ENCODE measurements around the gene TYSND1. TPM values are rescaled to one million over a fixed set of nuclear protein-coding genes. Genes with fewer than 3 reads are reported as not detected.

TYSND1 gene
- total RNA-seq, 1 experiment from 2014 or later = 13.6 TPM

DNA sequence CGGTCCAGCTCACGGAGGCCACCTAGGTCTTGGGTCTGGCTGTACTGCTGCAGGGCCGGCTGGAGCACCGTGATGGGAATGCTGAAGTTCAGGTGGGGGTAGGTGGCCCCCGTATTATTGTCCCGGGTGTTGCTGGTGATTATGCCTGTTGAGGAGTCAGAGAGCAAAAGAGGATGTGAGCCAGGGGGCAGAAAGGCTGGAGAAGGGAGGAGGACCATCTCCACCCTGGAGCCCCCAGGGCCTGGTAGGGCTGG, 6.6 kb downstream of the TYSND1 start:
- Histone ChIP-seq H3K9me2 (ENCODE audit: insufficient read depth) (no peaks in the 10 kb centered on the region), H3K4me1 (ENCODE audit: control insufficient read depth in 1 of 2, insufficient read depth in 2 of 2, low read length in 2 of 2) (peaks cover 0 to 21% of the 10 kb centered on the region in 2 experiments; a peak in 2 of 4 replicates), H4K20me1 (ENCODE audit: insufficient read depth) (no peaks in the 10 kb centered on the region), H3K9me3 (ENCODE audit: control insufficient read depth in 1 of 2, insufficient read depth in 1 of 2, low read depth in 1 of 2, low read length in 2 of 2) (no peaks in the 10 kb centered on the region), H3K27me3 (ENCODE audit: insufficient read depth, low read length) (no peaks in the 10 kb centered on the region), H3K4me3 (replicated peaks in 1 of 2; ENCODE audit: low read depth in 1 of 2, low read length in 2 of 2) (no peak overlapping the region), H3K36me3 (ENCODE audit: control insufficient read depth in 1 of 2, insufficient read depth in 2 of 2, low read length in 2 of 2) (no peaks in the 10 kb centered on the region), H3K27ac (ENCODE audit: low read depth, low read length) (no peak overlapping the region), H3K79me2 (ENCODE audit: insufficient read depth, low read length) (no peaks in the 10 kb centered on the region; the same call in 1 of the 2 replicates), H3K4me2 (ENCODE audit: low read length) (no peak overlapping the region), H3K9ac (ENCODE audit: low read length) (no peak overlapping the region), H2AFZ (ENCODE audit: low read depth, low read length, poor library complexity, severe bottlenecking) (no peak overlapping the region)
- ATAC-seq (no peak), DNase-seq (ENCODE audit: low read depth, low spot score) (no peak)
- intact Hi-C loops (cut with micrococcal nuclease) = no loop called here
- CTCF ChIA-PET = no interaction called here
- TF ChIP-seq FOSL1 (IDR thresholded peaks at IDR 0.05; ENCODE audit: low read depth) = no peak
- POLR2A ChIA-PET = no interaction called here
- no TSS peak for BruUV-seq (replicated peaks)
- RAD21 ChIA-PET (ENCODE audit: low non-redundant PET in 1 of 2, low total read pairs in 2 of 2, uncharacterized antibody in 2 of 2, unreplicated experiment in 2 of 2) = no interaction called here

DNA sequence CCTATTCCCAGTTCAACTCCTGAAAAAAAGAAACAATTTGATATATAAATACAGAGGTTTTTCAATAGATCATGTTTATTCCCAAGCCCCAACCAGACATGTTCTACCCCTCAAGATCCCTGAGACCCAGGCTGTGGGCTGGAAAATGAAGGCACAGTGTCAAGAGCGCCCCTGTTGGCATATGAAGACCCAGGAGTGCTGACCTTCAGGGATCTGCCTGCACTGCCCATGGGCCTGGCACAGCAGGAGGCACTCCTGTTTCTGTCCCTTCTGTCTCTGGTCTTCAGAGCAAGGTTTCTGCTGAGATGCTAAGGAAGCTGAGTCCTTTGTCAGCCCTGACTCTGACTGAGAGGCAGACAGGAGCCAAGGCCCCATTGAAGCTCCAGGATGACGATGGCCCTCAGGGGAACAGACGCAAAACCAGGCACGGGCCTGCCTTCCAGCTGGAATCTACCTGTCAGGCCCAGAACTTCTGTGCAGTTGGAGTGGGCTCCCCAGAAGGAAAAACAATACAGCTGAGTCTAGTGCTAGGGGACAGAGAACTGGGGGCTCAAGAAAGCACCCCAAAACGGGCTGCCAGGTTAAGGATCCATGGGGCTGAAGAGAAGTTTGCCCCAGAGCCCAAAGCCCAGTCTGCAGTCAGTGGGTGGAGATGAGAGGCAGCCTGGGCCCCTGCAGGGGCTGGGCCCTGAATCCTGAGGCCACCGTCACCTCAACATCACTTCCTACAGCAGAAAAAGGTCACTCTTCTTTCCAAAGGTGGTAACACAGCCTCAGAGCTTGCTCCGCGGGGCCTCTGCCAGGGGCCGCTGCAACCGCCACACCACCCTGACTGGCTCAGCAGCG, 7.1 kb downstream of the TYSND1 start:
- H3K4me2 ChIP-seq (ENCODE audit: low read length) = no peak overlapping the region
- no peaks in the 10 kb centered on the region for H3K27me3 ChIP-seq (ENCODE audit: insufficient read depth, low read length)
- H3K9me3 ChIP-seq (ENCODE audit: control insufficient read depth in 1 of 2, insufficient read depth in 1 of 2, low read depth in 1 of 2, low read length in 2 of 2) = no peaks in the 10 kb centered on the region
- ChIA-PET RAD21 (ENCODE audit: low non-redundant PET in 1 of 2, low total read pairs in 2 of 2, uncharacterized antibody in 2 of 2, unreplicated experiment in 2 of 2) (no interaction called here), CTCF (interaction anchor here (0.6 to 1.2 kb wide), 2 partner anchors 23 to 130 kb away, joined by 3 read pairs; no protein-coding TSS in a partner anchor), POLR2A (no interaction called here)
- H2AFZ ChIP-seq (ENCODE audit: low read depth, low read length, poor library complexity, severe bottlenecking) = no peak overlapping the region
- H4K20me1 ChIP-seq (ENCODE audit: insufficient read depth) = no peaks in the 10 kb centered on the region
- intact Hi-C loops (cut with micrococcal nuclease) = no loop called here
- H3K4me3 ChIP-seq (replicated peaks in 1 of 2; ENCODE audit: low read depth in 1 of 2, low read length in 2 of 2) = no peak overlapping the region
- no peaks in the 10 kb centered on the region for H3K9me2 ChIP-seq (ENCODE audit: insufficient read depth)
- peaks cover under 1 to 20% of the 10 kb centered on the region in 2 experiments; a peak in 3 of 4 replicates for H3K4me1 ChIP-seq (ENCODE audit: control insufficient read depth in 1 of 2, insufficient read depth in 2 of 2, low read length in 2 of 2)
- no peak for TF ChIP-seq SRF (IDR thresholded peaks at IDR 0.05; ENCODE audit: low read depth)
- no peak for TF ChIP-seq JUND (IDR thresholded peaks at IDR 0.05)
- TF ChIP-seq SP1 (IDR thresholded peaks at IDR 0.05; ENCODE audit: low read depth) = no peak
- no peak for TF ChIP-seq POLR2A (IDR thresholded peaks at IDR 0.05; ENCODE audit: borderline replicate concordance, extremely low read depth, insufficient read depth, insufficient read length)
- TF ChIP-seq, protein P1, sequence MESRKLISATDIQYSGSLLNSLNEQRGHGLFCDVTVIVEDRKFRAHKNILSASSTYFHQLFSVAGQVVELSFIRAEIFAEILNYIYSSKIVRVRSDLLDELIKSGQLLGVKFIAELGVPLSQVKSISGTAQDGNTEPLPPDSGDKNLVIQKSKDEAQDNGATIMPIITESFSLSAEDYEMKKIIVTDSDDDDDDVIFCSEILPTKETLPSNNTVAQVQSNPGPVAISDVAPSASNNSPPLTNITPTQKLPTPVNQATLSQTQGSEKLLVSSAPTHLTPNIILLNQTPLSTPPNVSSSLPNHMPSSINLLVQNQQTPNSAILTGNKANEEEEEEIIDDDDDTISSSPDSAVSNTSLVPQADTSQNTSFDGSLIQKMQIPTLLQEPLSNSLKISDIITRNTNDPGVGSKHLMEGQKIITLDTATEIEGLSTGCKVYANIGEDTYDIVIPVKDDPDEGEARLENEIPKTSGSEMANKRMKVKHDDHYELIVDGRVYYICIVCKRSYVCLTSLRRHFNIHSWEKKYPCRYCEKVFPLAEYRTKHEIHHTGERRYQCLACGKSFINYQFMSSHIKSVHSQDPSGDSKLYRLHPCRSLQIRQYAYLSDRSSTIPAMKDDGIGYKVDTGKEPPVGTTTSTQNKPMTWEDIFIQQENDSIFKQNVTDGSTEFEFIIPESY (IDR thresholded peaks at IDR 0.05; ENCODE audit: extremely low read depth, insufficient replicate concordance, low read length) = no peak
- no peak for TF ChIP-seq ZNF274 (IDR thresholded peaks at IDR 0.05; ENCODE audit: low read depth, low read length)
- TF ChIP-seq EGR1 (IDR thresholded peaks at IDR 0.05; ENCODE audit: low read depth) = no peak
- TF ChIP-seq, protein P2, sequence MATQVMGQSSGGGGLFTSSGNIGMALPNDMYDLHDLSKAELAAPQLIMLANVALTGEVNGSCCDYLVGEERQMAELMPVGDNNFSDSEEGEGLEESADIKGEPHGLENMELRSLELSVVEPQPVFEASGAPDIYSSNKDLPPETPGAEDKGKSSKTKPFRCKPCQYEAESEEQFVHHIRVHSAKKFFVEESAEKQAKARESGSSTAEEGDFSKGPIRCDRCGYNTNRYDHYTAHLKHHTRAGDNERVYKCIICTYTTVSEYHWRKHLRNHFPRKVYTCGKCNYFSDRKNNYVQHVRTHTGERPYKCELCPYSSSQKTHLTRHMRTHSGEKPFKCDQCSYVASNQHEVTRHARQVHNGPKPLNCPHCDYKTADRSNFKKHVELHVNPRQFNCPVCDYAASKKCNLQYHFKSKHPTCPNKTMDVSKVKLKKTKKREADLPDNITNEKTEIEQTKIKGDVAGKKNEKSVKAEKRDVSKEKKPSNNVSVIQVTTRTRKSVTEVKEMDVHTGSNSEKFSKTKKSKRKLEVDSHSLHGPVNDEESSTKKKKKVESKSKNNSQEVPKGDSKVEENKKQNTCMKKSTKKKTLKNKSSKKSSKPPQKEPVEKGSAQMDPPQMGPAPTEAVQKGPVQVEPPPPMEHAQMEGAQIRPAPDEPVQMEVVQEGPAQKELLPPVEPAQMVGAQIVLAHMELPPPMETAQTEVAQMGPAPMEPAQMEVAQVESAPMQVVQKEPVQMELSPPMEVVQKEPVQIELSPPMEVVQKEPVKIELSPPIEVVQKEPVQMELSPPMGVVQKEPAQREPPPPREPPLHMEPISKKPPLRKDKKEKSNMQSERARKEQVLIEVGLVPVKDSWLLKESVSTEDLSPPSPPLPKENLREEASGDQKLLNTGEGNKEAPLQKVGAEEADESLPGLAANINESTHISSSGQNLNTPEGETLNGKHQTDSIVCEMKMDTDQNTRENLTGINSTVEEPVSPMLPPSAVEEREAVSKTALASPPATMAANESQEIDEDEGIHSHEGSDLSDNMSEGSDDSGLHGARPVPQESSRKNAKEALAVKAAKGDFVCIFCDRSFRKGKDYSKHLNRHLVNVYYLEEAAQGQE (IDR thresholded peaks at IDR 0.05; ENCODE audit: low read depth) = no peak
- TF ChIP-seq, protein P3, sequence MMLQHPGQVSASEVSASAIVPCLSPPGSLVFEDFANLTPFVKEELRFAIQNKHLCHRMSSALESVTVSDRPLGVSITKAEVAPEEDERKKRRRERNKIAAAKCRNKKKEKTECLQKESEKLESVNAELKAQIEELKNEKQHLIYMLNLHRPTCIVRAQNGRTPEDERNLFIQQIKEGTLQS (IDR thresholded peaks at IDR 0.05) = no peak
- no peak for TF ChIP-seq POLR2AphosphoS5 (IDR thresholded peaks at IDR 0.05; ENCODE audit: low read depth, low read length)
- no peak for TF ChIP-seq EZH2 (IDR thresholded peaks at IDR 0.05)
- no peak for TF ChIP-seq TCF7L2 (IDR thresholded peaks at IDR 0.05; ENCODE audit: borderline replicate concordance, extremely low read depth, insufficient read depth, insufficient read length)
- no peak for TF ChIP-seq RAD21 (IDR thresholded peaks at IDR 0.05; ENCODE audit: low read depth)
- TF ChIP-seq, protein P4, sequence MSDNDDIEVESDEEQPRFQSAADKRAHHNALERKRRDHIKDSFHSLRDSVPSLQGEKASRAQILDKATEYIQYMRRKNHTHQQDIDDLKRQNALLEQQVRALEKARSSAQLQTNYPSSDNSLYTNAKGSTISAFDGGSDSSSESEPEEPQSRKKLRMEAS (IDR thresholded peaks at IDR 0.05) = no peak
- no peak overlapping the region for H3K27ac ChIP-seq (ENCODE audit: low read depth, low read length)
- no TSS peak for BruUV-seq (replicated peaks)
- ATAC-seq = peak; percentile 38; the same call in 1 of the 2 replicates
- H3K9ac ChIP-seq (ENCODE audit: low read length) = no peak overlapping the region
- no peak for DNase-seq (ENCODE audit: low read depth, low spot score)
- H3K36me3 ChIP-seq (ENCODE audit: control insufficient read depth in 1 of 2, insufficient read depth in 2 of 2, low read length in 2 of 2) = no peaks in the 10 kb centered on the region
- H3K79me2 ChIP-seq (ENCODE audit: insufficient read depth, low read length) = no peaks in the 10 kb centered on the region; the same call in 1 of the 2 replicates

All from HCT116 (cell line).